Spleen (tissue), 7 donors: ENCODE data around the gene ZNF205.
A peak's percentile ranks its signal among the peaks of the same experiment; 100 is the strongest.

Source experiments
- POLR2A ChIP-seq, 3 donors: fragments of 450-650 bp; IDR thresholded peaks; one replicate each; pipeline ENCODE4 v1.5.1; 2017; ENCODE audit warnings: antibody characterized with exemption in 3 of 3, mild to moderate bottlenecking in 1 of 3
- POLR2AphosphoS5 ChIP-seq, 3 donors: sonication (generic); formaldehyde crosslinking; IDR thresholded peaks; one replicate each; pipeline ENCODE4 v1.5.1; 2017; ENCODE audit warnings: antibody characterized with exemption in 3 of 3
- TF ChIP-seq, protein P1 (sequence below), 11 experiments: fragments of 200-600 bp in 7 of 11; fragments of 450-650 bp in 4 of 11; sonication (generic) in 4 of 11; IDR thresholded peaks in 8 of 11; conservative IDR thresholded peaks in 3 of 11; 1 replicate in 7 of 11; 2 replicates in 4 of 11; pipeline versions ENCODE4 v1.4.0 to v1.8.0; 2016 to 2021; ENCODE audit warnings: antibody characterized with exemption in 11 of 11, inconsistent platforms in 4 of 11, mild to moderate bottlenecking in 1 of 11
- donor health status: DM: no; HTN: no; CAD: no; lungs with moderate emphysema.
- donor health status: DM: no; HTN: no; CAD: no.
- donor health status: DM: no; HTN: no; CAD: no.

- TF ChIP-seq, protein P1, sequence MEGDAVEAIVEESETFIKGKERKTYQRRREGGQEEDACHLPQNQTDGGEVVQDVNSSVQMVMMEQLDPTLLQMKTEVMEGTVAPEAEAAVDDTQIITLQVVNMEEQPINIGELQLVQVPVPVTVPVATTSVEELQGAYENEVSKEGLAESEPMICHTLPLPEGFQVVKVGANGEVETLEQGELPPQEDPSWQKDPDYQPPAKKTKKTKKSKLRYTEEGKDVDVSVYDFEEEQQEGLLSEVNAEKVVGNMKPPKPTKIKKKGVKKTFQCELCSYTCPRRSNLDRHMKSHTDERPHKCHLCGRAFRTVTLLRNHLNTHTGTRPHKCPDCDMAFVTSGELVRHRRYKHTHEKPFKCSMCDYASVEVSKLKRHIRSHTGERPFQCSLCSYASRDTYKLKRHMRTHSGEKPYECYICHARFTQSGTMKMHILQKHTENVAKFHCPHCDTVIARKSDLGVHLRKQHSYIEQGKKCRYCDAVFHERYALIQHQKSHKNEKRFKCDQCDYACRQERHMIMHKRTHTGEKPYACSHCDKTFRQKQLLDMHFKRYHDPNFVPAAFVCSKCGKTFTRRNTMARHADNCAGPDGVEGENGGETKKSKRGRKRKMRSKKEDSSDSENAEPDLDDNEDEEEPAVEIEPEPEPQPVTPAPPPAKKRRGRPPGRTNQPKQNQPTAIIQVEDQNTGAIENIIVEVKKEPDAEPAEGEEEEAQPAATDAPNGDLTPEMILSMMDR (IDR thresholded peaks at IDR 0.05 in 8 of 11, conservative IDR thresholded peaks at IDR 0.05 in 3 of 11): peak in 7 of 11 experiments; percentile 5 to 48 (median 34)
- TF ChIP-seq POLR2A (IDR thresholded peaks at IDR 0.05) (peak in 1 of 3 donors; percentile 7), POLR2AphosphoS5 (IDR thresholded peaks at IDR 0.05) (peak; percentile 79 to 89 (median 82))
These were observed 11.8 kb downstream of the ZNF205 start for GRCh38 chr16:3123986-3124886.
